HepG2 (cell line): ENCODE data around the gene TPRG1L. TPM values are rescaled to one million over a fixed set of nuclear protein-coding genes. Genes with fewer than 3 reads are reported as not detected.

Experiments used
- ATAC-seq: fragments of 200-7000 bp; cut with Tn5 transposase; 3 replicates; pipeline ENCODE4 v1.9.1; 2020; ENCODE audit warnings: mild to moderate bottlenecking, moderate library complexity
- BruUV-seq: library from RNA; stranded (reverse); fragments of 400-500 nt; replicated peaks from 2 replicates; lab custom pipeline; 2021; lab: Mats Ljungman, UMichigan
- CTCF ChIA-PET: fragments of 300-600 bp; formaldehyde crosslinking; extraction: SDS; loops from one replicate; lab custom pipeline; 2021; ENCODE audit warnings: low total read pairs, inconsistent platforms, low intra/inter-chr PET ratio; lab: Yijun Ruan, JAX
- POLR2A ChIA-PET: fragments of 350-600 bp; sonication (Branson Sonifier 250); formaldehyde crosslinking; loops from one replicate; lab custom pipeline; 2020; ENCODE audit warnings: antibody characterized with exemption, inconsistent platforms; lab: Yijun Ruan, JAX
- DNase-seq: peaks from one replicate; pipeline ENCODE4 v3.0.0-alpha.2; 2015; ENCODE audit warnings: low spot score
- FAIRE-seq: peaks from 3 replicates; lab custom pipeline; 2011; peaks lifted over from hg19 to GRCh38; lab: Jason Lieb, UNC
- H2AFZ ChIP-seq: one replicate; pipeline ENCODE4 v1.6.1; 2011; ENCODE audit warnings: low read length, inconsistent platforms
- H3K27ac ChIP-seq: fragments of 300-600 bp; 3 replicates; pipeline ENCODE4 v1.8.0; 2011; ENCODE audit warnings: mixed run types, mild to moderate bottlenecking, mixed read lengths, low read length, inconsistent platforms; ENCODE audit not compliant: insufficient read depth; ENCODE audit errors: extremely low read length
- H3K27me3 ChIP-seq, 2 experiments: fragments of 200-600 bp in 1 of 2; 2 replicates in 1 of 2; 3 replicates in 1 of 2; pipeline versions ENCODE4 v1.6.0 to v1.8.0; 2011; ENCODE audit warnings: low read length in 2 of 2, mild to moderate bottlenecking in 2 of 2, moderate library complexity in 2 of 2, inconsistent platforms in 1 of 2; ENCODE audit not compliant: insufficient read depth in 2 of 2, control insufficient read depth in 1 of 2
- H3K36me3 ChIP-seq, 2 experiments: fragments of 200-600 bp in 1 of 2; replicated peaks in 1 of 2; 2 replicates in 1 of 2; 3 replicates in 1 of 2; pipeline versions ENCODE4 v1.5.1 to v1.8.0; 2011; ENCODE audit warnings: low read length in 2 of 2, inconsistent platforms in 1 of 2; ENCODE audit not compliant: insufficient read depth in 2 of 2, control insufficient read depth in 1 of 2
- H3K4me1 ChIP-seq: 2 replicates; pipeline ENCODE4 v1.5.1; 2012; ENCODE audit warnings: low read length, inconsistent platforms; ENCODE audit not compliant: insufficient read depth
- H3K4me2 ChIP-seq: 2 replicates; pipeline ENCODE4 v1.6.0; 2011; ENCODE audit warnings: low read depth, low read length, inconsistent platforms
- H3K4me3 ChIP-seq, 3 experiments: fragments of 200-600 bp in 1 of 3; sonication (generic), shearing (Covaris generic) in 1 of 3; replicated peaks in 1 of 3; 2 replicates each; pipeline ENCODE4 v1.5.1; 2011 to 2016; ENCODE audit warnings: low read length in 3 of 3, inconsistent platforms in 2 of 3, low read depth in 2 of 3, mild to moderate bottlenecking in 2 of 3, control low read depth in 1 of 3, mixed read lengths in 1 of 3; ENCODE audit not compliant: insufficient read depth in 1 of 3
- H3K79me2 ChIP-seq: one replicate; pipeline ENCODE4 v1.6.1; 2011; ENCODE audit warnings: low read length, inconsistent platforms; ENCODE audit not compliant: insufficient read depth
- H3K9ac ChIP-seq: 2 replicates; pipeline ENCODE4 v1.6.0; 2011; ENCODE audit warnings: mild to moderate bottlenecking, low read depth, low read length, inconsistent platforms; ENCODE audit not compliant: insufficient read depth
- H3K9me3 ChIP-seq: 2 replicates; pipeline ENCODE4 v1.5.1; 2012; ENCODE audit warnings: mild to moderate bottlenecking, low read length
- H4K20me1 ChIP-seq: 2 replicates; pipeline ENCODE4 v1.6.0; 2011; ENCODE audit warnings: inconsistent platforms, mild to moderate bottlenecking, low read length, moderate library complexity; ENCODE audit not compliant: insufficient read depth
- CBX5 ChIP-seq: sonication (generic); formaldehyde crosslinking; IDR thresholded peaks from 2 replicates; pipeline ENCODE4 v1.4.0; 2020; ENCODE audit warnings: missing genetic modification reagents, borderline replicate concordance
- HOXA7 ChIP-seq: sonication (generic); formaldehyde crosslinking; IDR thresholded peaks from 2 replicates; pipeline ENCODE4 v1.8.1; 2022; ENCODE audit warnings: mild to moderate bottlenecking, missing genetic modification reagents, moderate library complexity
- MTF1 ChIP-seq: sonication (generic); formaldehyde crosslinking; IDR thresholded peaks from 2 replicates; pipeline ENCODE4 v1.5.0; 2020; ENCODE audit warnings: missing genetic modification reagents
- SP4 ChIP-seq: sonication (generic); formaldehyde crosslinking; IDR thresholded peaks from 2 replicates; pipeline ENCODE4 v1.8.1; 2023; ENCODE audit warnings: mild to moderate bottlenecking, missing genetic modification reagents
- ZBTB20 ChIP-seq: sonication (generic); formaldehyde crosslinking; IDR thresholded peaks from 2 replicates; pipeline ENCODE4 v1.8.1; 2023; ENCODE audit warnings: missing genetic modification reagents, low read depth, mild to moderate bottlenecking, borderline replicate concordance
- ZNF333 ChIP-seq: sonication (generic); formaldehyde crosslinking; IDR thresholded peaks from 2 replicates; pipeline ENCODE4 v1.4.0; 2020; ENCODE audit warnings: mild to moderate bottlenecking, missing genetic modification reagents, borderline replicate concordance
- ZNF33A ChIP-seq: sonication (generic); formaldehyde crosslinking; IDR thresholded peaks from 2 replicates; pipeline ENCODE4 v1.5.1; 2020; ENCODE audit warnings: missing genetic modification reagents, mild to moderate bottlenecking, moderate library complexity, borderline replicate concordance
- ZNF598 ChIP-seq: sonication (generic); formaldehyde crosslinking; IDR thresholded peaks from 2 replicates; pipeline ENCODE4 v1.5.1; 2020; ENCODE audit warnings: mild to moderate bottlenecking, missing genetic modification reagents, borderline replicate concordance
- ZNF816 ChIP-seq: sonication (generic); formaldehyde crosslinking; IDR thresholded peaks from 2 replicates; pipeline ENCODE4 v1.8.0; 2022; ENCODE audit warnings: missing genetic modification reagents, mild to moderate bottlenecking, borderline replicate concordance
- WGBS: methylation state at CpG from one replicate; pipeline ENCODE4 v1.1.6; 2017; ENCODE audit warnings: low lambda C conversion rate; 5-methylcytosine and 5-hydroxymethylcytosine counted together
- in situ Hi-C: cut with HindIII; loops from 2 replicates; pipeline ENCODE4 v1.10.0; 2017; ENCODE audit warnings: low pct_unique_long_range_greater_than_20kb; ENCODE audit not compliant: extremely low pct_ligation_motif_present
- intact Hi-C: fragments of 100-400 bp; cut with micrococcal nuclease; formaldehyde crosslinking; loops from one replicate; pipeline ENCODE4 v1.10.0; 2022; ENCODE audit not compliant: unreplicated experiment
- polyA plus RNA-seq, 8 experiments: library from polyadenylated mRNA; depleted of rRNA in 3 of 8; stranded (reverse) in 7 of 8; unstranded in 1 of 8; fragments of >200 nt; fragmentation: Illumina TruSeq in 4 of 8; extraction: Trizol in 4 of 8; gene quantifications; 2 replicates each; pipeline versions ENCODE4 v1.2.1 to v1.2.3, GENCODE V29; 2011 to 2016; ENCODE audit warnings: low read depth in 4 of 8, missing spikeins in 1 of 8, mixed read lengths in 1 of 8; ENCODE audit not compliant: insufficient read depth in 1 of 8
- total RNA-seq, 5 experiments: library from RNA; depleted of rRNA; stranded (reverse); fragments of >200 nt; fragmentation: Illumina TruSeq; extraction: Trizol; gene quantifications; 2 replicates each; pipeline ENCODE4 v1.2.3, GENCODE V29; 2016; ENCODE audit warnings: low read depth in 1 of 5
- TF ChIP-seq, protein P1 (sequence below): sonication (generic); formaldehyde crosslinking; IDR thresholded peaks from 2 replicates; pipeline ENCODE4 v1.4.0; 2020; ENCODE audit warnings: missing genetic modification reagents
- TF ChIP-seq, protein P2 (sequence below): sonication (generic); formaldehyde crosslinking; IDR thresholded peaks from 2 replicates; pipeline ENCODE4 v1.8.0; 2022; ENCODE audit warnings: mild to moderate bottlenecking, missing genetic modification reagents
- TF ChIP-seq, protein P3 (sequence below): sonication (generic); formaldehyde crosslinking; IDR thresholded peaks from 2 replicates; pipeline ENCODE4 v1.5.0; 2020; ENCODE audit warnings: missing genetic modification reagents

Gene TPRG1L
- total and polyA plus RNA-seq, 2 of the 13 experiments (the other 11 are each of a cell fraction or from before 2014, with no cell fraction given), result 21.3 to 37.4 TPM

DNA sequence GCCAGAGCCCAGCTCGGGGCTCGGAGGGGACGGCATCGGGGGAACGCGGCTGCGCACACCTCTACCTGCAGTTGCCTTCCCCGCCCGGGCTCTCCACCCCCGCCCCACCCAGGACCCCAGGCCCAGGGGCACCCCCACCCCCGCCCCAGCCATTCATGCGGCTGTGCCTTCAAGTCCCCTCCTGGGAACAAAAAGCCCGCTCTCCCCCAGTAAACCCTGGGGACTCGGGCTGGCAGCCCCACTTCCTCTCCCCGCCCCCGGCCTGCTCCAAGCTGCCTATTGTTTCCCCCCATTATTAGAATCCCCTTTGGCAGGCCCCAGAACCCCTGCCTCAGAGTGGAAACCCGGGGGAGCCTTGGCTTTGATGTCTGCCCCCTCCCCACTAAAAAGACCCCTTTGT, 31.5 kb upstream of the TPRG1L start:
- intact Hi-C loops, result no loop called here

More for the DNA sequence above, 31.5 kb upstream of the TPRG1L start:
- no peak overlapping the region for H2AFZ ChIP-seq
- no TSS peak for BruUV-seq
- H3K4me3 ChIP-seq, result no peak overlapping the region
- in situ Hi-C loops, result no loop called here
- TF ChIP-seq ZNF816 (no peak), HOXA7 (CRISPR knock-in tag) (no peak), CBX5 (CRISPR knock-in tag) (no peak), ZNF333 (CRISPR knock-in tag) (no peak), ZBTB20 (CRISPR knock-in tag) (no peak), MTF1 (CRISPR knock-in tag) (no peak), SP4 (CRISPR knock-in tag) (no peak), ZNF33A (CRISPR knock-in tag) (no peak), ZNF598 (no peak)
- TF ChIP-seq, protein P1, sequence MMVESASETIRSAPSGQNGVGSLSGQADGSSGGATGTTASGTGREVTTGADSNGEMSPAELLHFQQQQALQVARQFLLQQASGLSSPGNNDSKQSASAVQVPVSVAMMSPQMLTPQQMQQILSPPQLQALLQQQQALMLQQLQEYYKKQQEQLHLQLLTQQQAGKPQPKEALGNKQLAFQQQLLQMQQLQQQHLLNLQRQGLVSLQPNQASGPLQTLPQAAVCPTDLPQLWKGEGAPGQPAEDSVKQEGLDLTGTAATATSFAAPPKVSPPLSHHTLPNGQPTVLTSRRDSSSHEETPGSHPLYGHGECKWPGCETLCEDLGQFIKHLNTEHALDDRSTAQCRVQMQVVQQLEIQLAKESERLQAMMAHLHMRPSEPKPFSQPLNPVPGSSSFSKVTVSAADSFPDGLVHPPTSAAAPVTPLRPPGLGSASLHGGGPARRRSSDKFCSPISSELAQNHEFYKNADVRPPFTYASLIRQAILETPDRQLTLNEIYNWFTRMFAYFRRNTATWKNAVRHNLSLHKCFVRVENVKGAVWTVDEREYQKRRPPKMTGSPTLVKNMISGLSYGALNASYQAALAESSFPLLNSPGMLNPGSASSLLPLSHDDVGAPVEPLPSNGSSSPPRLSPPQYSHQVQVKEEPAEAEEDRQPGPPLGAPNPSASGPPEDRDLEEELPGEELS (CRISPR knock-in tag), result no peak
- TF ChIP-seq, protein P2, sequence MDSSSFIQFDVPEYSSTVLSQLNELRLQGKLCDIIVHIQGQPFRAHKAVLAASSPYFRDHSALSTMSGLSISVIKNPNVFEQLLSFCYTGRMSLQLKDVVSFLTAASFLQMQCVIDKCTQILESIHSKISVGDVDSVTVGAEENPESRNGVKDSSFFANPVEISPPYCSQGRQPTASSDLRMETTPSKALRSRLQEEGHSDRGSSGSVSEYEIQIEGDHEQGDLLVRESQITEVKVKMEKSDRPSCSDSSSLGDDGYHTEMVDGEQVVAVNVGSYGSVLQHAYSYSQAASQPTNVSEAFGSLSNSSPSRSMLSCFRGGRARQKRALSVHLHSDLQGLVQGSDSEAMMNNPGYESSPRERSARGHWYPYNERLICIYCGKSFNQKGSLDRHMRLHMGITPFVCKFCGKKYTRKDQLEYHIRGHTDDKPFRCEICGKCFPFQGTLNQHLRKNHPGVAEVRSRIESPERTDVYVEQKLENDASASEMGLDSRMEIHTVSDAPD, result no peak
- TF ChIP-seq, protein P3, sequence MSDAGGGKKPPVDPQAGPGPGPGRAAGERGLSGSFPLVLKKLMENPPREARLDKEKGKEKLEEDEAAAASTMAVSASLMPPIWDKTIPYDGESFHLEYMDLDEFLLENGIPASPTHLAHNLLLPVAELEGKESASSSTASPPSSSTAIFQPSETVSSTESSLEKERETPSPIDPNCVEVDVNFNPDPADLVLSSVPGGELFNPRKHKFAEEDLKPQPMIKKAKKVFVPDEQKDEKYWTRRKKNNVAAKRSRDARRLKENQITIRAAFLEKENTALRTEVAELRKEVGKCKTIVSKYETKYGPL (CRISPR knock-in tag), result no peak
- CTCF ChIA-PET, result no interaction called here
- FAIRE-seq, result no peak
- no peaks in the 10 kb centered on the region for H3K36me3 ChIP-seq
- no peaks in the 10 kb centered on the region for H3K79me2 ChIP-seq
- 38% methylated on average over 9 of the region's 17 CpGs for WGBS
- ATAC-seq, result no peak
- H3K9me3 ChIP-seq, result no peaks in the 10 kb centered on the region
- H4K20me1 ChIP-seq, result no peaks in the 10 kb centered on the region; the same call in 1 of the 2 replicates
- peaks cover 27 to 80% of the 10 kb centered on the region in 2 experiments for H3K27me3 ChIP-seq
- H3K4me1 ChIP-seq, result peaks cover 26% of the 10 kb centered on the region
- no peak for DNase-seq
- no peak overlapping the region for H3K27ac ChIP-seq
- POLR2A ChIA-PET, result no interaction called here
- no peak overlapping the region for H3K4me2 ChIP-seq
- H3K9ac ChIP-seq, result no peak overlapping the region
